Measurements from ENCODE around the gene RASA3. TPM values are rescaled to one million over a fixed set of nuclear protein-coding genes. Genes with fewer than 3 reads are reported as not detected.

RASA3 gene
- total RNA-seq, 1 experiment from 2014 or later, result 10.0 TPM

- no peak overlapping the region for H3K4me3 ChIP-seq
- no peak overlapping the region for H2AFZ ChIP-seq
- no TSS peak for BruUV-seq (replicated peaks)
- H3K79me2 ChIP-seq (ENCODE audit: low read depth), result no peaks in the 10 kb centered on the region
- H3K4me1 ChIP-seq (replicated peaks; ENCODE audit: insufficient read depth), result no peaks in the 10 kb centered on the region
- no peaks in the 10 kb centered on the region for H3K27me3 ChIP-seq (ENCODE audit: insufficient read depth, low read depth)
- intact Hi-C loops (cut with micrococcal nuclease; ENCODE audit: unreplicated experiment), result no loop called here
- no peak overlapping the region for H3K27ac ChIP-seq
- no peaks in the 10 kb centered on the region for H3K9me2 ChIP-seq (ENCODE audit: insufficient read depth)
- ChIA-PET CTCF (interaction anchor here (0.6 kb wide), 1 partner anchor 148 kb away, joined by 3 read pairs; no protein-coding TSS in a partner anchor), POLR2A (ENCODE audit: unreplicated experiment) (no interaction called here)
- H3K4me2 ChIP-seq, result no peak overlapping the region
- H3F3A ChIP-seq (ENCODE audit: insufficient read depth, low read depth), result no peaks in the 10 kb centered on the region; the same call in 1 of the 2 replicates
- no peaks in the 10 kb centered on the region for H3K36me3 ChIP-seq (ENCODE audit: low read depth)
- no peak for DNase-seq
- H3K9me3 ChIP-seq (ENCODE audit: insufficient read depth, low read depth), result no peaks in the 10 kb centered on the region
- no peaks in the 10 kb centered on the region for H4K20me1 ChIP-seq (ENCODE audit: insufficient read depth)
- TF ChIP-seq CTCF (conservative IDR thresholded peaks at IDR 0.05), result no peak
- TF ChIP-seq EZH2 (IDR thresholded peaks at IDR 0.05; ENCODE audit: low read depth), result no peak
These were observed 85.0 kb downstream of the RASA3 start for GRCh38 chr13:114047358-114047881.

- Histone ChIP-seq H3K9me3 (ENCODE audit: insufficient read depth, low read depth) (no peaks in the 10 kb centered on the region), H3K9me2 (ENCODE audit: insufficient read depth) (no peaks in the 10 kb centered on the region), H3F3A (ENCODE audit: insufficient read depth, low read depth) (no peaks in the 10 kb centered on the region; the same call in 1 of the 2 replicates), H3K27me3 (ENCODE audit: insufficient read depth, low read depth) (no peaks in the 10 kb centered on the region), H3K36me3 (ENCODE audit: low read depth) (no peaks in the 10 kb centered on the region), H3K4me2 (no peak overlapping the region), H3K4me3 (no peak overlapping the region), H4K20me1 (ENCODE audit: insufficient read depth) (no peaks in the 10 kb centered on the region), H3K27ac (no peak overlapping the region), H2AFZ (no peak overlapping the region), H3K4me1 (replicated peaks; ENCODE audit: insufficient read depth) (no peaks in the 10 kb centered on the region), H3K79me2 (ENCODE audit: low read depth) (no peaks in the 10 kb centered on the region)
- BruUV-seq (replicated peaks), result no TSS peak
- intact Hi-C loops (cut with micrococcal nuclease; ENCODE audit: unreplicated experiment), result no loop called here
- TF ChIP-seq CTCF (conservative IDR thresholded peaks at IDR 0.05) (no peak), EZH2 (IDR thresholded peaks at IDR 0.05; ENCODE audit: low read depth) (no peak)
- no peak for DNase-seq
- ChIA-PET POLR2A (ENCODE audit: unreplicated experiment) (no interaction called here), CTCF (no interaction called here)
These were observed 85.9 kb downstream of the RASA3 start for GRCh38 chr13:114046431-114046975.

GRCh38 chr13:114045113-114045735 is 87.2 kb downstream of the RASA3 start:
- Histone ChIP-seq H3K9me3 (ENCODE audit: insufficient read depth, low read depth) (no peaks in the 10 kb centered on the region), H3K4me3 (no peak overlapping the region), H3F3A (ENCODE audit: insufficient read depth, low read depth) (no peaks in the 10 kb centered on the region; the same call in 1 of the 2 replicates), H3K27ac (no peak overlapping the region), H3K4me2 (no peak overlapping the region), H3K79me2 (ENCODE audit: low read depth) (no peaks in the 10 kb centered on the region), H3K36me3 (ENCODE audit: low read depth) (no peaks in the 10 kb centered on the region), H2AFZ (no peak overlapping the region), H4K20me1 (ENCODE audit: insufficient read depth) (no peaks in the 10 kb centered on the region), H3K4me1 (replicated peaks; ENCODE audit: insufficient read depth) (no peaks in the 10 kb centered on the region), H3K9me2 (ENCODE audit: insufficient read depth) (no peaks in the 10 kb centered on the region), H3K27me3 (ENCODE audit: insufficient read depth, low read depth) (no peaks in the 10 kb centered on the region)
- no peak for TF ChIP-seq CTCF (conservative IDR thresholded peaks at IDR 0.05)
- no peak for TF ChIP-seq EZH2 (IDR thresholded peaks at IDR 0.05; ENCODE audit: low read depth)
- no peak for DNase-seq
- ChIA-PET CTCF (no interaction called here), POLR2A (ENCODE audit: unreplicated experiment) (no interaction called here)
- intact Hi-C loops (cut with micrococcal nuclease; ENCODE audit: unreplicated experiment), result no loop called here
- no TSS peak for BruUV-seq (replicated peaks)
